Neural progenitor cell (in vitro differentiated cells): ENCODE measurements around the gene CLDND1.

Experiments
- CTCF ChIP-seq: fragments of 200-600 bp; sonication (generic); IDR thresholded peaks from 2 replicates; pipeline ENCODE4 v1.5.1; 2017; ENCODE audit warnings: antibody characterized with exemption, mild to moderate bottlenecking
- EZH2phosphoT487 ChIP-seq: fragments of 200-600 bp; sonication (generic); IDR thresholded peaks from 2 replicates; pipeline ENCODE4 v1.6.1; 2017; ENCODE audit warnings: antibody characterized with exemption

- TF ChIP-seq CTCF = no peak
- no peak for TF ChIP-seq EZH2phosphoT487
These were observed 20.7 kb downstream of the CLDND1 start for GRCh38 chr3:98501863-98502576.
